Spinal cord (tissue), 4 donors: ENCODE data around the gene KDM6B. TPM values are rescaled to one million over a fixed set of nuclear protein-coding genes. Genes with fewer than 3 reads are reported as not detected.

Source experiments
- polyA plus RNA-seq, 2 donors: library from polyadenylated mRNA; unstranded; fragments of 120-200 nt; gene quantifications; one replicate each; pipeline ENCODE4 v1.2.1, GENCODE V29; 2013; ENCODE audit not compliant: insufficient read length in 2 of 2
- total RNA-seq, 2 donors: library from RNA; depleted of rRNA in 1 of 2; stranded (reverse); fragments of 120-200 nt in 1 of 2; fragments of >200 nt in 1 of 2; gene quantifications; one replicate each; pipeline versions ENCODE4 v1.2.3 to v1.2.4, GENCODE V29; 2013 to 2014

The KDM6B gene
- total and polyA plus RNA-seq, 4 donors = 9.6 to 34.0 (median 20.5) TPM

Other genes starting within 250 kb of the KDM6B start
- gene SOX15, start 244.1 kb upstream of the KDM6B start, total RNA-seq = 1 to 10 TPM; 1.2 to 6.8 TPM
- gene SOX15, start 244.1 kb upstream of the KDM6B start, polyA plus RNA-seq = 10 to 100 TPM; 15.2 to 17.2 TPM
- gene FXR2, start 219.3 kb upstream of the KDM6B start, total RNA-seq = 10 to 100 TPM; 35.4 to 59.3 TPM
- 10 to 100 TPM; 54.1 to 66.8 TPM for gene FXR2, start 219.3 kb upstream of the KDM6B start, polyA plus RNA-seq
- 100 to 1,000 TPM in 1 of 2 donors, 10 to 100 TPM in 1; 33.5 to 124 TPM for gene SAT2, start 206.4 kb upstream of the KDM6B start, total RNA-seq
- 100 to 1,000 TPM in 1 of 2 donors, 10 to 100 TPM in 1; 97.8 to 108 TPM for gene SAT2, start 206.4 kb upstream of the KDM6B start, polyA plus RNA-seq
- 1 to 10 TPM in 1 of 2 donors, under 1 TPM in 1; 0.20 to 1.5 TPM for gene SHBG, start 204.1 kb upstream of the KDM6B start, total RNA-seq
- gene SHBG, start 204.1 kb upstream of the KDM6B start, polyA plus RNA-seq = 1 to 10 TPM; 1.0 to 2.7 TPM
- 10 to 100 TPM; 29.1 to 46.7 TPM for gene ATP1B2, start 183.3 kb upstream of the KDM6B start, total RNA-seq
- gene ATP1B2, start 183.3 kb upstream of the KDM6B start, polyA plus RNA-seq = 100 to 1,000 TPM; 301 to 332 TPM
- gene TP53, start 146.7 kb upstream of the KDM6B start, total RNA-seq = 10 to 100 TPM; 12.1 to 17.2 TPM
- 10 to 100 TPM; 32.3 to 36.8 TPM for gene TP53, start 146.7 kb upstream of the KDM6B start, polyA plus RNA-seq
- gene WRAP53, start 145.7 kb upstream of the KDM6B start, total RNA-seq = 10 to 100 TPM in 1 of 2 donors, 1 to 10 TPM in 1; 4.9 to 13.4 TPM
- gene WRAP53, start 145.7 kb upstream of the KDM6B start, polyA plus RNA-seq = 10 to 100 TPM; 17.7 to 17.9 TPM
- 10 to 100 TPM; 18.7 to 39.9 TPM for gene EFNB3, start 129.0 kb upstream of the KDM6B start, total RNA-seq
- gene EFNB3, start 129.0 kb upstream of the KDM6B start, polyA plus RNA-seq = 100 to 1,000 TPM; 205 to 243 TPM
- 1 to 10 TPM; 1.3 to 2.8 TPM for gene DNAH2, start 116.5 kb upstream of the KDM6B start, total RNA-seq
- 1 to 10 TPM; 3.1 to 3.2 TPM for gene DNAH2, start 116.5 kb upstream of the KDM6B start, polyA plus RNA-seq
- 10 to 100 TPM in 1 of 2 donors, 1 to 10 TPM in 1; 2.7 to 27.6 TPM for gene TMEM88, start 20.8 kb downstream of the KDM6B start, total RNA-seq
- gene TMEM88, start 20.8 kb downstream of the KDM6B start, polyA plus RNA-seq = 10 to 100 TPM; 12.1 to 15.0 TPM
- 100 to 1,000 TPM in 1 of 2 donors, 10 to 100 TPM in 1; 46.4 to 167 TPM for gene NAA38, start 23.3 kb downstream of the KDM6B start, total RNA-seq
- 100 to 1,000 TPM; 103 to 105 TPM for gene NAA38, start 23.3 kb downstream of the KDM6B start, polyA plus RNA-seq
- gene CYB5D1, start 23.8 kb downstream of the KDM6B start, total RNA-seq = 10 to 100 TPM in 1 of 2 donors, 1 to 10 TPM in 1; 8.2 to 21.9 TPM
- 10 to 100 TPM; 20.1 to 21.0 TPM for gene CYB5D1, start 23.8 kb downstream of the KDM6B start, polyA plus RNA-seq
- 100 to 1,000 TPM in 1 of 2 donors, 10 to 100 TPM in 1; 87.0 to 100 TPM for gene CHD3, start 54.6 kb downstream of the KDM6B start, total RNA-seq
- 100 to 1,000 TPM; 154 to 188 TPM for gene CHD3, start 54.6 kb downstream of the KDM6B start, polyA plus RNA-seq
- gene RNF227, start 82.1 kb downstream of the KDM6B start, total RNA-seq = 1 to 10 TPM; 3.8 to 4.7 TPM
- gene RNF227, start 82.1 kb downstream of the KDM6B start, polyA plus RNA-seq = 1 to 10 TPM; 6.0 to 6.7 TPM
- gene KCNAB3, start 95.6 kb downstream of the KDM6B start, total RNA-seq = 1 to 10 TPM; 3.2 to 4.8 TPM
- 10 to 100 TPM; 25.9 to 33.6 TPM for gene KCNAB3, start 95.6 kb downstream of the KDM6B start, polyA plus RNA-seq
- 10 to 100 TPM; 21.5 to 31.5 TPM for gene TRAPPC1, start 97.7 kb downstream of the KDM6B start, total RNA-seq
- 100 to 1,000 TPM; 170 to 177 TPM for gene TRAPPC1, start 97.7 kb downstream of the KDM6B start, polyA plus RNA-seq
- gene CNTROB, start 98.0 kb downstream of the KDM6B start, total RNA-seq = 10 to 100 TPM; 14.4 to 25.9 TPM
- 10 to 100 TPM; 45.1 to 59.5 TPM for gene CNTROB, start 98.0 kb downstream of the KDM6B start, polyA plus RNA-seq
- gene GUCY2D, start 168.4 kb downstream of the KDM6B start, total RNA-seq = under 1 TPM; 0.10 to 0.39 TPM
- gene GUCY2D, start 168.4 kb downstream of the KDM6B start, polyA plus RNA-seq = 1 to 10 TPM in 1 of 2 donors, under 1 TPM in 1; 0.84 to 2.3 TPM
- gene ALOX15B, start 204.8 kb downstream of the KDM6B start, total RNA-seq = under 1 TPM; 0.06 to 0.10 TPM
- gene ALOX15B, start 204.8 kb downstream of the KDM6B start, polyA plus RNA-seq = under 1 TPM; 0.13 to 0.26 TPM